K562 (cell line): Measurements from ENCODE around the gene CEND1. TPM values are rescaled to one million over a fixed set of nuclear protein-coding genes. Genes with fewer than 3 reads are reported as not detected.
A peak's percentile ranks its signal among the peaks of the same experiment; 100 is the strongest.

Experiments used
- ATAC-seq: fragments of 200-7000 bp; cut with Tn5 transposase; 3 replicates; pipeline ENCODE4 v1.9.1; 2020; ENCODE audit warnings: moderate library complexity
- BruUV-seq: library from RNA; stranded (reverse); fragments of 400-500 nt; replicated peaks from 2 replicates; lab custom pipeline; 2021; lab: Mats Ljungman, UMichigan
- CTCF ChIA-PET: fragments of 300-600 bp; formaldehyde crosslinking; extraction: SDS; loops from one replicate; lab custom pipeline; 2021; ENCODE audit warnings: low intra/inter-chr PET ratio; lab: Yijun Ruan, JAX
- POLR2A ChIA-PET: fragments of 300-600, 350-650 bp; sonication (Branson Sonifier 250); formaldehyde crosslinking; extraction: SDS; loops from one replicate; lab custom pipeline; 2021; ENCODE audit warnings: antibody characterized with exemption, inconsistent platforms; lab: Yijun Ruan, JAX
- DNase-seq, 4 experiments: peaks; one replicate each; pipeline versions ENCODE4 v3.0.0 to v3.0.0-alpha.2; 2011 to 2018; ENCODE audit warnings: low spot score in 3 of 4, mixed read lengths in 3 of 4; ENCODE audit errors: extremely low read depth in 1 of 4
- FAIRE-seq: peaks from 2 replicates; lab custom pipeline; 2011; peaks lifted over from hg19 to GRCh38; lab: Jason Lieb, UNC
- H2AFZ ChIP-seq: 2 replicates; pipeline ENCODE4 v1.6.0; 2011; ENCODE audit warnings: low read depth, low read length, control low read depth, inconsistent platforms
- H3K27ac ChIP-seq: fragments of 200-600 bp; 3 replicates; pipeline ENCODE4 v1.8.0; 2011; ENCODE audit warnings: low read depth, mild to moderate bottlenecking, control low read depth, inconsistent platforms, low read length, moderate library complexity, mixed read lengths; ENCODE audit errors: extremely low read depth
- H3K27me3 ChIP-seq, 2 experiments: fragments of 300-600 bp in 1 of 2; 2 replicates in 1 of 2; 3 replicates in 1 of 2; pipeline versions ENCODE4 v1.6.0 to v1.8.0; 2011; ENCODE audit warnings: inconsistent platforms in 2 of 2, low read length in 2 of 2, mild to moderate bottlenecking in 1 of 2, mixed read lengths in 1 of 2, moderate library complexity in 1 of 2; ENCODE audit not compliant: control insufficient read depth in 2 of 2, insufficient read depth in 2 of 2
- H3K36me3 ChIP-seq: fragments of 300-600 bp; 3 replicates; pipeline ENCODE4 v1.8.0; 2011; ENCODE audit warnings: mild to moderate bottlenecking, low read length, inconsistent platforms; ENCODE audit not compliant: control insufficient read depth, insufficient read depth
- H3K4me1 ChIP-seq, 2 experiments: fragments of 200-600 bp in 1 of 2; replicated peaks in 1 of 2; 2 replicates in 1 of 2; 3 replicates in 1 of 2; pipeline versions ENCODE4 v1.5.1 to v1.8.0; 2011; ENCODE audit warnings: inconsistent platforms in 2 of 2, low read length in 2 of 2, mild to moderate bottlenecking in 1 of 2, mixed read lengths in 1 of 2, moderate library complexity in 1 of 2; ENCODE audit not compliant: control insufficient read depth in 2 of 2, insufficient read depth in 2 of 2
- H3K4me2 ChIP-seq: 2 replicates; pipeline ENCODE4 v1.6.1; 2011; ENCODE audit warnings: low read length, control low read depth, inconsistent platforms, mixed read lengths; ENCODE audit not compliant: insufficient read depth
- H3K4me3 ChIP-seq: fragments of 200-600 bp; sonication (generic), shearing (Covaris generic); 2 replicates; pipeline ENCODE4 v1.5.1; 2016; ENCODE audit warnings: control low read depth, inconsistent platforms
- H3K79me2 ChIP-seq: fragments of 200-600 bp; 3 replicates; pipeline ENCODE4 v1.8.0; 2011; ENCODE audit warnings: low read length, inconsistent platforms; ENCODE audit not compliant: control insufficient read depth, insufficient read depth
- H3K9ac ChIP-seq, 2 experiments: 2 replicates each; pipeline versions ENCODE4 v1.6.0 to v1.6.1; 2011; ENCODE audit warnings: low read depth in 2 of 2, low read length in 2 of 2, control low read depth in 1 of 2, inconsistent platforms in 1 of 2, mild to moderate bottlenecking in 1 of 2, mixed read lengths in 1 of 2; ENCODE audit not compliant: insufficient read depth in 1 of 2
- H3K9me1 ChIP-seq: one replicate; pipeline ENCODE4 v1.6.0; 2011; ENCODE audit warnings: inconsistent platforms, mild to moderate bottlenecking, low read length, moderate library complexity; ENCODE audit not compliant: control insufficient read depth, insufficient read depth
- H3K9me3 ChIP-seq: replicated peaks from 2 replicates; pipeline ENCODE4 v1.5.1; 2011; ENCODE audit warnings: low read depth, low read length, inconsistent platforms; ENCODE audit not compliant: control insufficient read depth, insufficient read depth
- H4K20me1 ChIP-seq: replicated peaks from 2 replicates; pipeline ENCODE4 v1.6.1; 2011; ENCODE audit warnings: low read length, inconsistent platforms, mixed read lengths; ENCODE audit not compliant: control insufficient read depth, insufficient read depth
- CHD4 ChIP-seq: fragments of 200-600 bp; sonication (generic); IDR thresholded peaks from 3 replicates; pipeline ENCODE4 v1.6.1; 2012; ENCODE audit warnings: low read depth, mild to moderate bottlenecking, mixed read lengths, low read length, inconsistent platforms; ENCODE audit not compliant: insufficient read depth, insufficient replicate concordance, poor library complexity, severe bottlenecking
- KLF16 ChIP-seq: IDR thresholded peaks from 2 replicates; pipeline ENCODE4 v1.6.1; 2016; ENCODE audit warnings: antibody characterized with exemption
- MEIS2 ChIP-seq: fragments of 450-650 bp; IDR thresholded peaks from 2 replicates; pipeline ENCODE4 v1.6.1; 2014; ENCODE audit warnings: mild to moderate bottlenecking; ENCODE audit not compliant: partially characterized antibody
- POLR2G ChIP-seq: fragments of 200-400 bp; formaldehyde crosslinking; IDR thresholded peaks from 2 replicates; pipeline ENCODE4 v1.6.1; 2017; ENCODE audit warnings: low read depth, mild to moderate bottlenecking, antibody characterized with exemption, low read length, moderate library complexity
- WGBS: fragments of 100-300 bp; shearing (Covaris generic); methylation state at CpG from one replicate; pipeline ENCODE4 v1.1.6; 2016; ENCODE audit warnings: low coverage, mixed read lengths; ENCODE audit not compliant: insufficient coverage; ENCODE audit errors: missing lambda C conversion rate; 5-methylcytosine and 5-hydroxymethylcytosine counted together
- in situ Hi-C: fragments of 300-500 bp; cut with MboI; formaldehyde crosslinking; loops from 4 replicates; pipeline ENCODE4 v1.15.0; 2018; ENCODE audit warnings: inconsistent platforms, mixed read lengths
- intact Hi-C: fragments of 100-400 bp; cut with micrococcal nuclease; formaldehyde crosslinking; loops from 2 replicates; pipeline ENCODE4 v1.14.2; 2022
- polyA plus RNA-seq, 8 experiments: library from polyadenylated mRNA; depleted of rRNA in 4 of 8; stranded (reverse) in 5 of 8; unstranded in 3 of 8; fragments of >200 nt; fragmentation: Nextera tagmentation in 2 of 8; fragmentation: Illumina TruSeq in 1 of 8; extraction: Ambion mirVana in 2 of 8; extraction: Trizol in 1 of 8; gene quantifications; 2 replicates each; pipeline versions ENCODE4 v1.2.1 to v1.2.3, GENCODE V29; 2011 to 2014; ENCODE audit warnings: inconsistent platforms in 1 of 8, missing spikeins in 1 of 8
- total RNA-seq, 7 experiments: library from RNA; depleted of rRNA in 6 of 7; stranded (reverse); fragments of >200 nt in 6 of 7; fragmentation: Illumina TruSeq in 2 of 7; extraction: Trizol in 2 of 7; gene quantifications; 2 replicates each; pipeline versions ENCODE4 v1.2.1 to v1.2.3, GENCODE V29; 2011 to 2021; ENCODE audit warnings: low replicate concordance in 1 of 7
- TF ChIP-seq, protein P1 (sequence below): sonication (generic); formaldehyde crosslinking; IDR thresholded peaks from 2 replicates; pipeline ENCODE4 v1.8.1; 2023; ENCODE audit warnings: mild to moderate bottlenecking, missing genetic modification reagents

The CEND1 gene
- total and polyA plus RNA-seq, 9 of the 15 experiments (the other 6 are each of a cell fraction or from before 2014, with no cell fraction given): 0.13 to 0.18 (median 0.16) TPM; not detected in 6

DNA sequence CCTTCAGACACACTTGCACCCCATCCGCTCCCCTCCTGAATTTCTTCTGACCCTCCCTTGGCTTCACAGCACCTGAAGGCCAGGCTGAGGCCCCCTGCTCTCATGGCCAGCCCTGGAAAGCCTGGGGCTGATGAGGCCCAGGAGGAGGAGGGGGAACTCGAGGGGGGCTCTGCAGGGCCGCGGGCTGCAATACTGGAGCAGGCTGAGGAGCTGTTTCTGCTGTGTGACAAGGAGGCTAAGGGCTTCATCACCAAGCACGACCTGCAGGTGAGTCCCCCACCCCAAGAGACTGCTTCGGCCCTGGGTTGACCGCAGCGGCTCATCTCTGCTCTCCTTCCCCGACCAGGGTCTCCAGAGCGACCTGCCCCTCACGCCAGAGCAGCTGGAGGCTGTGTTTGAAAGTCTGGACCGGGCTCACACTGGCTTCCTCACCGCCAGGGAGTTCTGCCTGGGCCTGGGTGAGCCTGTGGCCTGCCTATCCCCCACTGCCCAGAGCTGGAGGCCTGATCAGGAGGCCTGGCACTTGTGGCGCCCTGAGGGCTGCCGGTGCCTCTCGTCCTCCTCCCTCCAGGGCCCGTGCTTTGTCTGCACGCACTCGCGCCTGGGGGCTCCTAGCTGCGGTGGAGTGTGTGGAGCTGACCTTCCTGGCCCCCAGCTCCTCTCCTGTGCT is 38.8 kb upstream of the CEND1 start:
- peaks cover 20% of the 10 kb centered on the region for H3K79me2 ChIP-seq
- no peak overlapping the region for H3K4me3 ChIP-seq
- DNase-seq (no peak), FAIRE-seq (no peak), ATAC-seq (no peak)
- WGBS: 85% methylated on average over 17 of the region's 21 CpGs
- ChIA-PET POLR2A (interaction anchor here (0.8 to 3.2 kb wide), 6 partner anchors 8 to 32 kb away, joined by 3 to 13 read pairs (median 4); partner anchors contain the start of gene PNPLA2), CTCF (no interaction called here)
- no peaks in the 10 kb centered on the region for H3K27me3 ChIP-seq
- TF ChIP-seq CHD4: no peak
- TF ChIP-seq MEIS2: no peak
- TF ChIP-seq, protein P1, sequence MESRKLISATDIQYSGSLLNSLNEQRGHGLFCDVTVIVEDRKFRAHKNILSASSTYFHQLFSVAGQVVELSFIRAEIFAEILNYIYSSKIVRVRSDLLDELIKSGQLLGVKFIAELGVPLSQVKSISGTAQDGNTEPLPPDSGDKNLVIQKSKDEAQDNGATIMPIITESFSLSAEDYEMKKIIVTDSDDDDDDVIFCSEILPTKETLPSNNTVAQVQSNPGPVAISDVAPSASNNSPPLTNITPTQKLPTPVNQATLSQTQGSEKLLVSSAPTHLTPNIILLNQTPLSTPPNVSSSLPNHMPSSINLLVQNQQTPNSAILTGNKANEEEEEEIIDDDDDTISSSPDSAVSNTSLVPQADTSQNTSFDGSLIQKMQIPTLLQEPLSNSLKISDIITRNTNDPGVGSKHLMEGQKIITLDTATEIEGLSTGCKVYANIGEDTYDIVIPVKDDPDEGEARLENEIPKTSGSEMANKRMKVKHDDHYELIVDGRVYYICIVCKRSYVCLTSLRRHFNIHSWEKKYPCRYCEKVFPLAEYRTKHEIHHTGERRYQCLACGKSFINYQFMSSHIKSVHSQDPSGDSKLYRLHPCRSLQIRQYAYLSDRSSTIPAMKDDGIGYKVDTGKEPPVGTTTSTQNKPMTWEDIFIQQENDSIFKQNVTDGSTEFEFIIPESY (CRISPR knock-in tag): peak; percentile 70; the same call in 1 of the 2 replicates
- TF ChIP-seq POLR2G: peak; percentile 39; the same call in 1 of the 2 replicates
- TF ChIP-seq KLF16: no peak
- H2AFZ ChIP-seq: no peak overlapping the region
- peak overlapping the region in 1 of 2 experiments; percentile 94; a peak in 2 of 4 replicates for H3K9ac ChIP-seq
- BruUV-seq: no TSS peak
- H3K27ac ChIP-seq: no peak overlapping the region
- H3K9me1 ChIP-seq: peaks cover 5% of the 10 kb centered on the region
- H4K20me1 ChIP-seq: no peaks in the 10 kb centered on the region
- no peaks in the 10 kb centered on the region for H3K9me3 ChIP-seq
- intact Hi-C loops (no loop called here), in situ Hi-C loops (no loop called here)
- H3K4me2 ChIP-seq: no peak overlapping the region
- peaks cover 23% of the 10 kb centered on the region; the same call in 1 of the 3 replicates for H3K36me3 ChIP-seq
- peaks cover 25 to 96% of the 10 kb centered on the region in 2 experiments for H3K4me1 ChIP-seq
